GM21367 (cell line): ENCODE measurements around the gene PLD1.
A peak's percentile ranks its signal among the peaks of the same experiment; 100 is the strongest.

ENCODE experiments used
- ATAC-seq: cut with Tn5 transposase; IDR thresholded peaks from one replicate; pipeline ENCODE4 v1.9.1; 2021; ENCODE audit not compliant: unreplicated experiment

Gene PLD1

DNA sequence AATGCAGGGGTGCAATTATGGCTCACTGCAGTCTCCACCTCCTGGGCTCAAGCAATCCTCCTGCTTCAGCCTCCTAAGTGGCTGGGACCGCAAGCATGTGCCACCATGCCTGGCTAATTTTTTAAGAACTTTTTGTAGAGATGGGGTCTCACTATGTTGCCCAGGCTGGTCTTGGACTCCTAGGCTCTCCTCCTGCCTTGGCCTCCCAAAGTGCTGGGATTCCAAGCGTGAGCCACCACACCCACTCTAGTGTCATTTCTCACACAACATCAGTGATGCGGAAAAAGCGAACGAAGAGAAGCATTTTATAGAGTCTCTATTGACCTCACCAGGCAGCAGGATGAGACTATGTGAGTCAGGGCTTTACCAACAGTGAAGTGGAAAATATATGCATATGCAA lies 137.7 kb downstream of the PLD1 start:
- no peak for ATAC-seq

- no peak for ATAC-seq
Measured at GRCh38 chr3:171672124-171672523, 138.2 kb downstream of the PLD1 start.

GRCh38 chr3:171671709-171672108 lies 138.6 kb downstream of the PLD1 start:
- no peak for ATAC-seq

DNA sequence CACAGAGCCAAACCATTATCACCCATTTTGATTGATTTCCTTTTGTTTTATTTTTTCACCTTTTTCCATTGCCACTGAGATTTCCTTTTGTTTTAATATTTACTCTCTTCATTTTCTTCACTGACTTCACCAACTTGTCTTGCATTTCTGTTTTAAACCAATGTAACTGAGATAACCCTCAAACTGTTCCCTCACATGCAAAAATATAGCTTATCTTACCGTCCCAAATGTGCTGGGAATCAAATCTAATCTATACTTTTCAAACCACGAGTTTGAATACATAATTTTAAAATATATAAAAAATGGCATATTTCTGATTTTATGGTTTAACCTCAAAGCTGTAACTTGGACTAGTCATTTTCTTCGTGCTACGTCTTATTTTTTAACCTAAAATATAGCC lies 143.8 kb downstream of the PLD1 start:
- no peak for ATAC-seq

- no peak for ATAC-seq
Measured at GRCh38 chr3:171663805-171664204, 146.5 kb downstream of the PLD1 start.

- ATAC-seq: no peak
Measured at GRCh38 chr3:171661484-171661883, 148.8 kb downstream of the PLD1 start.

DNA sequence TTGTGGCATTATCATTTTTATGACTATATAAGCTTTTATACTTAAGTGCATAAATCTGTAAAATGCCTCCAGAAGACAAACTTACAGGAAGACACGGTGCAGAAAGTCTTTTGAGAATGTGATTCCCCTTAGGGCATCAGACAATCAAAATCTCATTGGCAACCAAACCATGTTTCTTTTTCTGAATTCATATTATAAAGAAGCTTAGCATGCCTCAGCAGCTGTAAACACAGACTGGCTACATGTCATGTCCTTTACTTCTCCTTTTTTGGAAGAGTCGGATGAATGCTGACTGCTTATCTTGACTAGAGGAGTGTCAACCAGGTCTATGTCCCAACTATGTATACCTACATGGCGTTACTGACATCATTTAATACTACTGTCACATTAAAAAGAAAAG lies 150.1 kb downstream of the PLD1 start:
- no peak for ATAC-seq

DNA sequence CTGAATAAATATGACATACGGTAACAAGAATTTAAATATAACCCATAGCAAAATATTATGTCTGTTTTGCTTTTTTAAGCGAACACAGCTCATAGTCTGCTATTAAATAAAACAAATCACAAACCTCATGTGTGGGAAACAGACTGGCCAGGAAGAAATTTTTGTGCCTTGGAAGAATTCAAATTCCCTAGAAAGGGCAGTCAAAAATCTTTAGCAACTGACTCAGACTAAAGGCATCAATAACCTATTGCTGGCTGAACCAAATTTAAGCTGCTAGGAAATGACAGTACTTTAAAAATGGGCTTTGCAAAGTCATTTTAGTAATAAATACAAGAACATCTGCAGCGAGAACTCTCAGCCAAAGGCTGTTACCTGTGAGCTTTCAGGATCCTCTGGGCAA lies 151.4 kb downstream of the PLD1 start:
- ATAC-seq: no peak

DNA sequence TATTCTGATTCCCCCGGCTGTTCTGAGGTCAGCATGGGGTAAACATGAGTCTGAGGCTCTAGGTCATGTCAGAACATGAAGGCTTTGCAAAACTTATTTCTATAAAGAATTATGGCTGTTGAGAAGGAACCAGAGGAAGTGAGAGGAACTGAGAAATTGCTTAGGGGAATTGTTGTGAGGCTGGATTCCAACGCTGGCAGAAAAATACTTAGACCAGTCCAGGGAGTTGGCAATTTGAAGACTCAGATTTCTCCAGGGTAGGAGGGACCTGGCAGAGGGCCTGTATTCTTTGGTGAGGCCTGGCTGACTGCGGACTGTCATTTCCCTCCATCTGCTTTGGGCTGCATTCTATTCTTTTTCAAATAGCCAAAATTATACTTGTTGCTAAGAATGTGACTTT lies 155.5 kb downstream of the PLD1 start:
- ATAC-seq: no peak

DNA sequence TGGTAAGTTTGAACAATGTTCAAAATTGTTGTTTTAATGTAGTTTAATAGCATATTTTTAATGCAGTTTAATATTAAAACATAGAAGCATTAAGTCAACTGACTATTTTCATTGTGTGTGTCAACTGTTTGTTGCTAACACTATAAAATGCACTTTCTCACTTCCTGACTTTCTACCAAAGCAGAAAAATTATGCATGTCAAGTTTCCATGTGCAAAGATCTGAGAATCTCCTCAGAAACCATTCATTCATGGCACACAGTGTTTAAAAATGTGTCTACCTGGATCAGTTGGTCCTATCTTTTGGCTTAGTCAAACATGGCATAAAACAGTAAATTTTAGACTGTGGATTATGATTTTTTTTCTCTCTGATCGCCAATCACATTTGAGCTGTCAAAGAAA lies 156.0 kb downstream of the PLD1 start:
- no peak for ATAC-seq

GRCh38 chr3:171653701-171654100 lies 156.6 kb downstream of the PLD1 start:
- no peak for ATAC-seq

- ATAC-seq: no peak
Measured at GRCh38 chr3:171652932-171653331, 157.4 kb downstream of the PLD1 start.

- no peak for ATAC-seq
Measured at GRCh38 chr3:171649911-171650592, 160.2 kb downstream of the PLD1 start.

- no peak for ATAC-seq
Measured at GRCh38 chr3:171649267-171649666, 161.0 kb downstream of the PLD1 start.

DNA sequence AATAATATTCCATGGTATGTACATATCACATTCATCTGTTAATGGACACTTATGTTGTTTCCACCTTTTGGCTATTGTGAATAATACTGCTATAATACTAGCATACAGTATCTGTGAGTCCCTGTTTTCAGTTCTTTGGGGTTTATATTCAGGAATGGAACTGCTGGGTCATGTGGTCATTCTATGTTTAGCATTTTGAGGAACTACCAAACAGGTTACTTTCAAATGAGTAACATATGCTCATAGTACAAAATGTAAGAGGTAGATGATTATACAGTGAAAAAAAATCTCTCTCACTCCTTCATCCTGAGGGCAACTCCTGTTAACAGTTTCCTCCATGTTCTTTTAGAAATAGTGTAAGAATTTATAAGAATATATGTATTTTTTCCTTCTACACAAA lies 162.2 kb downstream of the PLD1 start:
- ATAC-seq: no peak

DNA sequence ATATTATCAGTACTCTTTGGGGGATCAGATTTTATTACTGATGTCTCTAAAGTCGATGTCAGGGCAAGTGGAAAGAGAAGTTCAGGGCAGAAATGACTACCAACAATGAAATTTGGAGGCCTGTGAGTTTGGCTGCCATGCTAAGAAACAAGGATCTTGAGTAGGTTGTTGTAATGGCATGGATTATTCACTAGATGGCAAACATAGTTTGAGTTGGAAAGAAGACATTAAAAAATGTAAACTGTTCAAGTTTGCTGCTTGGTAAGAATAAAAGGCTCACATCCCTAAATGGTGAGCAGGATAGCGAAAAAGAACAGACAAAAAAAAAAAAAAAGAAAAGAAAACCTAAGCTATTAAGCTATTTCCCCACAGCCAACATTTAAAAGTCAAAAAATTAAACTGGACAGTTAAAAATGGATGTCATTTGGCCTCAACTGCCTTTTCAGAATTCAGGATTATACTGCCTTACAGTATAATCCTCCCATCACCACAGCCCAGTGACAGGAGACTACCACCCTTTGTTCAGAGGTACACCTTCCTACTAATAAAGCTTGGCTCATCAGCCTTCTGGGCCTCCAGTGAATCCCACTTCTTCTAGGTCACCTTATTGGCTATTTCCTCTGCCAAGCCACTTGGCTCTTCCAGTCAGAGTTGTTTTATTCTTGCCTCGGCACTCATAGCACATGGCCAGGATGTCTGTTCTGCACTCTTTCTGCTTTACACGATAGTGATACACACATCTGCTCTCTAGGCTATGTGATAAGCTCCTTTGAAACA lies 163.7 kb downstream of the PLD1 start:
- ATAC-seq: peak; percentile 55

DNA sequence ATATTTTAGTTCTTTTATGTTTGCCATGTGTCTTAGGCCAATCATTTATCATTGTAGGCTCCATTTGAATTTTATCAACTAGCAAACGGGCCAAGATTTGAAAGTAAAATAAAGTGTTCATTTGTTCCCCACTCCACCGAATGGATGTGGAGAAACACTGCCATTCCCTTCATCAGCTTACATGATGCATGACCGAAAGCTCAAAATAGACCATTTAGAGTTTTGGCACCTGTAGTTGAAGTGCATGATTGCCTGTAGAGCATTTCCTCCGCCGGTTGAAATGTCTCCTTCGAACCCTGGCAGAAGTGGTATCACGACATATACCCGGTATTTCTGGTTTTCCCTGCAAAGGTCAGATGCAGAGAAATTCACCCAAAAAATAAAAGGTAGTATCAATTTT lies 165.6 kb downstream of the PLD1 start:
- ATAC-seq: no peak

GRCh38 chr3:171643681-171644080 lies 166.6 kb downstream of the PLD1 start:
- no peak for ATAC-seq

DNA sequence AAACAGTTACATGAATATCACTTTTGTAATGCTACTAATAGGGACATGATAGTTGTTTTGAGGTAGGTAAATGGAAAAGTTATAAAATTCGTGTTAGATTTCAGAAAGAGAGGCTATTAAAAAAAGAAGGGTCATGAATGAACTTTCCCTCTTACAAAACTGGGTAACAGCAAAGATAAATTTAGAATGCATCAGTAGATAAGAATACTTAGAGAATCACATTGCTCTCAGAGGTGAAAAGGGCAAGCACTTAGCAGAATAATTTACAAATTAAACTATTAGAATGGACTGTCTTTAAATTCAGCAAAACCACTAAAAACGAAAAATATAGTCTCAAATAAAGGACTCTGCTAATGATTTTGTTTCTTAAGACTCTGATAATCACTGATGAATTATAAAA lies 167.2 kb downstream of the PLD1 start:
- ATAC-seq: no peak

DNA sequence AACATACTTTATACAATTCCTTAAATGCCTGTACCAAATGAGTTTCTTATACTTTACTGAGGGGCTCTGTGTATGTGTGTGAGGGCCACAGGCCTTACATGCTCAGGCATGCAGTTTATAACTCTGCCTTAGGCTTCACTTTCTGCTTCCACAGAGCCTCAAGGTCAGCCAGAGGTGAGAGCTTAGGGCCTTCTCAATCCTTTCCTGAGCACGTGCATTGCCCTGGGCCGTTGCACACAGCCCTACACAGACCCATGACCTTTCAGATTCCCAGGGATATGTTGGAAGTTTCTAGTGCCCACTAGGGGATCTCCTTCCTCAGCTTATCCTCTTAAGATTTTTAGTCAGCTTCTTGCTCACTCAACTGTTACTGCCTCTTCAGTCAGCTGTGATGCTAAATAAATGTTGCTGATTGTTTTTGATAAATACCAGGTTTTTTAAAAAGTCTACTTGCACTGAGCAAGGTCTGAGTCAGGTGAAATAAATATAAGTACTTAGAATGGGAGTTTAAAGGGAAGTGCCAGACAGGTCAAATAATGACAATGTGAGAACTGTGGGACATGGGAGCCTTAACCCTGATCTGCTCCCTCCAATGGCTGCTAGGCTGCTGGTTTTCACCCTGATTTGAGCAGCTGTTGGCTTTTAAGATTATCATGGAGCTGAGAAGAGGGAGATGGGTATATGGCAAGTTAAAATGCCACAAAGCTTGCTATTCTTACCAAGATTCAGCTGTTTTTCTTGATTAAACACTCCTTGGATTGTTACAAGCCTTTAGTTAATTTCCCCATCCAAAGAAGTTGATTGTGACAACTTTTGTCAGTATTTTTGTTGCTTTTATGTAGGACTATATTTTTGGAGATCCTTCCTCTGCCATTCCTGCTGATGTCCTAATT lies 169.5 kb downstream of the PLD1 start:
- ATAC-seq: no peak

- no peak for ATAC-seq
Measured at GRCh38 chr3:171636666-171637065, 173.6 kb downstream of the PLD1 start.

DNA sequence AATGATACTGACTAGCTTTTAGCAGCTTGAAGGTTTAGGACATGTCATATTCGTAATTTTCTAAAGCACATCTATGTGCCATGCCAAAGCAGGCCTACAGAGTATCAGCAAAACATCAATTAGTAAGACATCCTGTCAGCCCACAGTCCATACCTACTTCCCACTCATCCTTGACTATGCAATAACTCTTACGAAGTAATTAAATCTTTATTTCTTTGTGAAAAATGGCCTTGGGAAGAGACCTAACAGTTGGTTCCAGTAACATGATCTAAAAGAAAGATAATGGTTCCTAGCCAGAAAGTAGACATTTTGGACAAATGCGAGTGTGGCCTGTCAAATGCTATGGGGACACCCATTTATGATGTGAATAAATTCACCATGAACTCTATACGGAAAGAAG lies 177.5 kb downstream of the PLD1 start:
- ATAC-seq: no peak
